T47D (cell line): Measurements from ENCODE around the gene ZNF641.
"Not testable (repeated sequence)": the region's sequence is repeated elsewhere in the genome, so short reads cannot be mapped to it uniquely, and the experiment has no call there.

Experiments used
- DNase-seq, 2 experiments: peaks; one replicate each; pipeline versions ENCODE4 v3.0.0 to v3.0.0-alpha.2; 2011 to 2012; ENCODE audit warnings: low read depth in 1 of 2, low spot score in 1 of 2
- JUND ChIP-seq: IDR thresholded peaks from 2 replicates; pipeline ENCODE4 v1.6.1; 2012; ENCODE audit warnings: low read depth
- in situ Hi-C: cut with HindIII; loops from 2 replicates; pipeline ENCODE4 v1.10.0; 2016; ENCODE audit warnings: low sequenced_read_pairs, low pct_unique_long_range_greater_than_20kb

The ZNF641 gene

DNA sequence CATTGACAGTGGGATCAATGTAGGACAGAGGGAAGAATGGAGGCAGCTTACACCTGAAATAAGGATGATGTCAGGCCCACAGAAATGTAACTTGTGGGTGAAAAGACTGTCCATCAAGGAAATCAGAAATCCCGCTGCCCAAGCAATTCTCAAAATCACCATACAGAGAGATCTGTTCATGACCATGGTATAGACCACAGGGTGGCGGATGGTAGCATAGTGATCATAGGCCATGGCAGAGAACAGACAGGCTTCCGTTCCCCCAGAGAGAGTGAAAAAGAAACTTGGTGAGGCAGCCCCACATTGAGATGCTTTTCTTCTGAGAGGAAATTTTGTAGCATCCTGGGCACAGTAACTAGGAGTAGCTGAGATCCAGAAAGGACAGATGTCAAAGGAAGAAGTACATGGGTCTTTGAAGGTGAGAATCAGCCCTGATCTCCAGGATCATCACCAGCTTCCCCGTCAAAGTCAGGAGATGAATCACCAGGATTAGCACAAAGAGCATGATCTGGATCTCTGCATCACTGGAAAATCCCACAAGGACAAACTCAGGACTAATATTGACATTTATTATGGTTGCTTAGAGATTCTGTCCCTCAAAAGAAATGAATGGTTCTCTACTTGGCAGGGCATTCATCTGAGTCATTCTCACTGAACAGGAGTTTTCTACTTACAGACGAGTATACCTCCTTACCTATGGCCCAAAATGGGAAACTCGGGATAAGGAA, 5.5 kb upstream of the ZNF641 start:
- in situ Hi-C loops = no loop called here

DNA sequence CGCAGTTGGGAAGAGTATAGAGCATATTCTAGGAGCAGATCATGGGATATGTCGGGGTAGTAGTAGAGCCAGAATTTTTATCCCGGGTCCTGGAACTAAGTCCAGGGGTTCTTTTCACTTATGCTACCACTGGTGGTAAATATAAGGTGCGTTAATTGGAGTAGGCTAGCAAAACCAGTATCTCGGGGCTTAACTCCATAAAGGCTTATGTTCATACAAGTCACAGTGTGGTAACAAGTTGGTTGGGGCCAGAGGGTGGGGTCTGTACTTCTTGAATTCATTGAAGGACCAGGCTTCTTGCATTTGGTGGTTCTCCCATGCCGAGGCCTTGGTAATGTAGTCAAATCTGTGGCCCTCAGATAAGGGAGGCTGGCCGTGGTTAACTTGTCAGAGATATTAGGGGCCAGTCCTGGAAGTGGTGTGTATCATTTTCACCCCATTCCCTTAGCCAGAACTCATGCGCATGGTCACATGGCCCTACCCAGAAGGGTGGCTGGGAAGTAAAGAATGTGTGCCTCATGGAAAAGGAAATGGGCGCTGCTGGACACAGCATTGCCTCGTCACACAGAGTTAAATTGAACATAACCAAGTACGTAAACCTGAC, 1.5 kb upstream of the ZNF641 start:
- no peak for DNase-seq
- TF ChIP-seq JUND = no peak
- in situ Hi-C loops = no loop called here

More for the DNA sequence above, 5.5 kb upstream of the ZNF641 start:
- no peak for TF ChIP-seq JUND
- no peak for DNase-seq

DNA sequence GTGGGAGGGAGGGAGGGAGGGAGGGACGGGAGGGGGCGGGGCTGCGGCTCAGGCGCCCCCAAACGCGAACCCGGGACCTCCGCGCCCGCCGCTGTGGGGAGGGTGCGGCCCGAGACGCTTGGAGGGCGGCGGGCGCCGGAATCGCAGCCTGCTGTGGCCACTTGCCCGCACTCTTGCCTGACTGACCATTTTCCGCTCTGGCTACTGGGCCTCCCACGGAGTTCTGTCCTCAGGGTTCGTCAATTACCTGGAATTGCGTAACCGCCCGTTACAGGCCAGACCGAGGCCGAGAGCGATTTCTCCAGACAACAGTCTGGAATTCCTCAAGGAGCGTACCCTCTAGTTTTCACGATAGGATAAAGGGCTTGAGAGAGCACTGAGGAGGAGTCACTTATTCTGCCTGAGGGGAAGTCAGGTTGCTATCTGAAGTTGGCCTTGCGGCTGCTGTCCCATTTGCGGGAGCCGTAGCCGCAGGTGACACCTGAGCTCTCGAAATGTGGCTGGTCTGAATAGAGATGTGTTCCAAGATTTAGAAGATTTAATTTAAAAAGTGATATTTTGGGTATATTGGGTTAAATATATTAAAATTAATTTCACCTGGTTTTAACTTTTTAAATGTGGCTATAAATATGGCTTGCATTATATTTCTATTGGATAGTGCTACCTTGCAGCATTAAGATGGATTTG, 446 bp upstream of the ZNF641 start:
- DNase-seq = peak; percentile 57 to 82
- TF ChIP-seq JUND = no peak
- in situ Hi-C loops = no loop called here

DNA sequence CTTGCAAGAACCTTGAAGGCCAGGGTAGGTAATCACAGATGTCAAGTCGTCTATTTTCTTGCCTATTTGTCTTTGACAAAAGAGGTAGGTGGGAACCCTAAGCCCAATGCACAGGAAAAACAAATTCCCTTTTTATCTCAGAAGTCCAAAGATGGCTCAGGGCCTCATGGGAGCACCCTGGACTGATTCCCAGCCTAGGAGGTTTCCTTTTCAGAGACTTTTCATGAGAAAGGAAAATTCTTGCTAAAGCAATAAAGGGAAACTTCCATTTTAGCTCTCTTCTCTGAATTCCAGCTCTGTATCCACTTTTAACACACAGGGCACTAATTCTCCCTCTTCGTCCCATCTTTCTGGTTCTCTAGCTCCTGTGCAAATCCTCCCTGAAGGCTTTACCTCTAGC, 1.2 kb downstream of the ZNF641 start:
- in situ Hi-C loops = no loop called here
- TF ChIP-seq JUND = no peak
- DNase-seq = no peak

DNA sequence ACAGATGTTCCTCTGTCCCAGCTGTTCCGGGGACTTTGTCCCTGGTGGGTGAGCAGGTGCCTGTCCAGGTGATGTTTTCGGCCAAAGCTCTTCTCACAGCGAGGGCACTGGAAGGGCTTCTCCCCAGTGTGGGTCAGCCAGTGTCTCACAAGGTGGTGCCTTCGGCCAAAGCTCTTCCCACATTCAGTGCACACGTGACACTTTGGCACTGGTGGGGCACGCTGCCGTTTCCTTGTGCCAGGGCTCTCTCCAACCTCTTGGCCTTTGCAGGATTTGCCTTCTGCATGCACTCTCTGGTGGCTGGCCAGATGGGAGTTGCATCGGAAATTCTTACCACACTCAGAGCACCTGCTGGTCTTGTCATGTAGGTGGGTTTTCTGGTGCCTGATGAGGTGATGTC, 7.7 kb downstream of the ZNF641 start:
- DNase-seq = no peak
- in situ Hi-C loops = no loop called here
- TF ChIP-seq JUND = no peak

DNA sequence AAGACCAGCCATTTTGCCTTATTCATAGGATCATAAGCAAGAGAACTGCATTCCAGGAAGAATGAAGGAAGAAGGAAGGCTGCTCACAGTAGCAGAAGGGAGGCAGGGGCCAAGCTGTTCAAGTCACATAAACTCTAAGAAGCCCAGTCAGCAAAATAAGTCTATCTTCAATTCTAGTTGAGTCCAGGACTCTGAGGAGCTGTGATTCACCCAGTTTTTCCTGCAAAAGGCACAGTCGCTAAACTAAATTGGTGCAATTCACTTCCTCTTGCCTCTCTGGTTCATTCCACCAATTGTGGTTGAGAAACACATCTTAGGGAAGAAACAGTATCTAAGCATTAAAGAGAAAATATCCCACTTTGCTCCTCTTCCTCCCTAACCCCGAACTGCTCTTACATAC, 9.8 kb downstream of the ZNF641 start:
- no peak for DNase-seq
- in situ Hi-C loops = no loop called here
- TF ChIP-seq JUND = no peak

DNA sequence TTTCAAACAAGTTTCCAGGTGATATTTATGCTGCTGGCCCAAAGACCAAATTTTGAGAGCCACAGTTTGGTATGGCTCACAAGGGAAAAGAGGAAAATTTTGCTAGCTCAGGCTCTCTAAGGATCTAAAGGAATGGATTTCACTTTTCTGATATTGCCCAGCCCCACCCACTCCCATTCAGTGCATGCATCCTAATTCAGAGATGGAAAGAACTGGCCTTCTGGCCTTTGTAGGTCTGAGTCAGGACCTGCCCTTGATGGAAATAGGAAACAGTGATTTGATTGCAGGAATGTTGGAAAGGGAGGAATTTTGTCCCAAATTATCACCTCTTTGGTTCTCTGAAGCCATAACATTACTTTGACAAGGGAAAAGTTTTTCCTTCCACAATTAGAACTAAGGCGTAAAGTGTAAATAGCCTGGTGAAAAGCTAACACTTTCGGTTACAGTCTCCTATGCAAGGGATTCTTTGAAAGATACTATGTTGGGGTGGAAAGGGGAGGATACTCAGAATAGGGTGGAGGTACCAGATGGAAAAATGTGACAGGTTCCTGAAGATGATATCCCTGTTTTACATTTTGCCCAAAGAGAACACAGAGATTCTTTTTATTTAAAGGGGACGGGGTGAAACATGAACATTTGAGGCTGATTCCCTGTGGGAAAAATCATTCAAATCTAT, 11.1 kb downstream of the ZNF641 start:
- in situ Hi-C loops = no loop called here
- no peak for DNase-seq
- no peak for TF ChIP-seq JUND

DNA sequence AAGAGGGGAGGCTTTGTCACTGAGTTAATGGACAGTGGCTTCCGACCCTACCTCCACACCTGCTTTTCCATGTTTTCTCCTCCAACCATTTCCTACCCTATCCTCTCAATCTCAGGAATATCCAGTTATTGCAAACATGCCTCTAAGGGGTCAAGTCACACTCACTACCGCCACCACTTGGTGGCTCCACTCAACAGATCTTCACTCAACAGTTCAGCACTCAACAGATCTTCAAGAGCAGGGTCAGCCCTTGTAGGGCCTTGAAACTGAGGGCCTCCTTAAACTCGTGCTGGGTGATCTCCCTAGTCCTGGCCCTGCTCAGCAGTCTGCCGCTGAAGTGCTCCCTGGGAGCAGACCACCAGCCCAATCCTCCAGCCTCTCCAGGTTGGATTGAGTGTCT, 14.2 kb downstream of the ZNF641 start:
- no peak for DNase-seq
- in situ Hi-C loops = no loop called here
- no peak for TF ChIP-seq JUND

DNA sequence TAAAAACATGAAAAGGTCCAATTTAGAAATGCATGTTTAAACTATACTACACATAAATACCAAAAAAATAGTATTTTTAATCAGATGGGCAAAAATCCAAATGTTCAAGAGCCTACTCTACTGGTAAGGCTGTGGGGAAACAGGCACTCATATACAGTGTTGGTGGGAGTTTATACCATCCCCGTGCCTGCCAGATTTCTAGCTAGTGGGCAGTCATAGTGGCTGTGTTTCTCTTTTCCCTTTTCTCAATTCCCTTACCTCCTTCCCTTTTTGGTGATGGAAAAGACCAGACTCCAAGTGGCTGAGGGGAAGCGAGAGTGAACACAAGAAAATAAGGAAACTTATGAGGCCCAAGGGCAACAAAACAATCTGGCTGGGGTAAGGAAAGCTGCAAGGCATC, 14.7 kb downstream of the ZNF641 start:
- no peak for TF ChIP-seq JUND
- in situ Hi-C loops = no loop called here
- DNase-seq = no peak

DNA sequence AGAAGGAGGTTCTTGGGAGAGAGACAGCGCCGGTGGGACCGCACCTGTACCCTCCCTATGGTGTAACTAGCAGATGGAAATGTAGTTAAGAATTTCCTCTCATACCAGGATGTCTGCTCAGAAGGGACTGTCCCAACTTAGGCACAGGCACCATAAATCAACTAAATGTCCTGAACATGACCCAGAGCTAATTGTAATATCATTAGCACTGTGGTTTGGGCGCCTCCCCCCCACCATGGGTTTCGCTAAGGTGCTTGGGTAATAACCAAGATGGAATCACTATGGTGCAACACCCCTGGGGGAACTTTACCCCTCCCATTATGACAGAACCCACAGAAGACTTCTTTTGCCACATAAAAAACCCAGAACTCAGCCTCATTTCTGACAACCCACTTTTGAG, 15.9 kb downstream of the ZNF641 start:
- in situ Hi-C loops = no loop called here
- no peak for TF ChIP-seq JUND
- no peak for DNase-seq

DNA sequence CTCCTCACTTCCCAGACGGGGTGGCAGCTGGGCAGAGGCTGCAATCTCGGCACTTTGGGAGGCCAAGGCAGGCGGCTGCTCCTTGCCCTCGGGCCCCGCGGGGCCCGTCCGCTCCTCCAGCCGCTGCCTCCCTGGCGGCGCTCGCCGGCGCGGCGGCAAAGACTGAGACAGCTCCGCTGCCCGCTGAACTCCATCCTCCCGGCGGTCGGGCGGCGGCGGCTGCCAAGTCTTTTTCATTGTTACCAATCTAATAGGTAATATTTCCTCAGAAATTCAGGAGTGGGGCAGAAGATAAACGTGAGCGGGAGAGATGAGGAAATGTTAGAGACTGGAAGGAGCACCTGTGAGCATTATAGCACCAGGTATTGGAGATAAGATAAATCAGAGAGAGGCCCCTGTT, 17.0 kb downstream of the ZNF641 start:
- in situ Hi-C loops, DNase-seq: not testable (repeated sequence)

DNA sequence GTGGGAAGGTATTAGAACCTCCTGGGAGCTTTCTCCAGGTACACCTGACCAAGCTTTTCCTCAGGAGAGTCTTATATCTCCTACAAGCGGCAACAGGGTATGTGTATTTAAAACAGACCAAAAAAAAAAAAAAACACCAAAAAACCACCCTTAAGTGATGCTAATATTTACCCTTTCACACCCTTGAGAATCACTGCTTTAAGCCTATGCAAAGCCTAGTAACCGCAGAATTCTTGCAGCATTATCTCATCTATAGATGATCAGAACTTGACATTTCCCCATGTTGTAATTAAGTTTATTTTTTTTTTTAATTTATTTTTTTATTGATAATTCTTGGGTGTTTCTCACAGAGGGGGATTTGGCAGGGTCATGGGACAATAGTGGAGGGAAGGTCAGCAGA, 19.3 kb downstream of the ZNF641 start:
- in situ Hi-C loops = no loop called here
- DNase-seq = no peak
- TF ChIP-seq JUND = no peak

DNA sequence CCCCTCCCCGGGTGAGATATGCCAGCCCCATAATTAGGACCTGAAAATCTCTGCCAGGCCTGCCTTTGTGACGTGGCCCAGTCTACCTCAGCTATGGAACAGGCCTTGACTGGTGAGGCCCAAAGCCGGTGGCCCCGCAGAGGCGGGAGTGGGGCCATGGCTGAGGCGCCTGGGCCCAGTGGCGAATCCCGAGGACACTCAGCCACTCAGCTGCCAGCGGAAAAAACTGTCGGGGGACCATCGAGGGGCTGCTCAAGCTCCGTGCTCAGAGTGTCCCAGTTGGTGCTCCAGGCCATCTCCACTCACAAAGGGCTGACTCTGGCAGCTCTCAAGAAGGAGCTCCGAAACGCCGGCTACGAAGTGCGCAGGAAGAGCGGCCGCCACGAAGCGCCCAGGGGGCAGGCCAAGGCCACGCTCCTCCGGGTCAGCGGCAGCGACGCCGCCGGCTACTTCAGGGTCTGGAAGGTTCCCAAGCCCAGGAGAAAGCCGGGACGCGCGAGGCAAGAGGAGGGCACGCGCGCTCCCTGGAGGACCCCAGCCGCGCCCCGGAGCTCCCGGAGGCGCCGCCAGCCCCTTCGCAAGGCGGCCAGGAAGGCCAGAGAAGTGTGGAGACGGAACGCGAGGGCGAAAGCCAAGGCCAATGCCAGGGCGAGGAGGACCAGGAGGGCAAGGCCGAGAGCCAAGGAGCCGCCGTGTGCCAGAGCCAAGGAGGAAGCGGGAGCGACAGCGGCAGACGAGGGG, 21.4 kb downstream of the ZNF641 start:
- no peak for TF ChIP-seq JUND
- in situ Hi-C loops = no loop called here
- DNase-seq = no peak
